ENCODE data around the gene FADS2. TPM values are rescaled to one million over a fixed set of nuclear protein-coding genes. Genes with fewer than 3 reads are reported as not detected.

Gene FADS2
- total RNA-seq, 1 donor from 2014 or later = 315 TPM

DNA sequence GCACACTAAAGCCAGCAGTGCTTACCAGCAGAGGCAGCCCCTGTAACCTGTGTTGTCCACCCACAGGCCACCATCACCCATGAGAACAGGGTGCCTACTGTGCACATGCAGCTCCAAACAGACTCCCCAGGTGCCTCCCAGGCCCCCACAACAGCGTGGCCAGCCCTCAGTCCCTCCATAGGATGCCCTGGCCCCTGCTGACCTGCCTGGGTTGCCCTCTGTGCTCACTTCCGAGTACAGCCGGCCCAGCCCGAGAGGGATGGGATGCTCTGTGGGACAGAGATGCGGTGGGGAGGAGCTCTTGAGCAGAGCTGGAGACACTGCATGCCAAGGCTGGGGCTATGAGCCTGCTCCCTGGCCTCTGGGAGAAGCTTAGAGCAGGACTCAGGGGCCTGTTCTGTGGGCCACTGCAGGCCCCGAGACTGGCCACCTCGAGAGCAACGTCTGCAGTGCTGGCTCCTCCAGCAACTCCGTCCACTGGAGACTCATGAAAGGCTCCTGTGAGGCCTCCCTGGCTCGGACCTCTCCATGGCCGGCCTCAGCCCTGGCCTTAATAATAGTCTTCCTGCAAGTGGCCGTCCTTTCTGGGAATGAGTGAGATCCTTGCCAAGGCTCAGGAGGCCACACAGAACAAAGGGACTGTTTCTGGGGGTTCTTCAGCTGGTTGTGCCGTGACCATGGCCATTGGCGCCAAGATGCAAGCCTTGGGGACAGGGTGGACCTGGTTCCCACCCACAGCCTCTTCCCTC lies 27.0 kb downstream of the FADS2 start:
- Mint-ChIP-seq H3K36me3 (ENCODE audit: low read depth) (peaks cover 32% of the 10 kb centered on the region), H3K4me1 (ENCODE audit: low read depth) (no peaks in the 10 kb centered on the region), H3K4me3 (ENCODE audit: unreplicated experiment) (no peak overlapping the region), H3K27ac (ENCODE audit: unreplicated experiment) (no peak overlapping the region), H3K27me3 (ENCODE audit: low read depth) (no peaks in the 10 kb centered on the region), H3K9me3 (ENCODE audit: low read depth) (no peaks in the 10 kb centered on the region)
- peak; percentile 89 for DNase-seq (ENCODE audit: low spot score)
- TF ChIP-seq, protein P1, sequence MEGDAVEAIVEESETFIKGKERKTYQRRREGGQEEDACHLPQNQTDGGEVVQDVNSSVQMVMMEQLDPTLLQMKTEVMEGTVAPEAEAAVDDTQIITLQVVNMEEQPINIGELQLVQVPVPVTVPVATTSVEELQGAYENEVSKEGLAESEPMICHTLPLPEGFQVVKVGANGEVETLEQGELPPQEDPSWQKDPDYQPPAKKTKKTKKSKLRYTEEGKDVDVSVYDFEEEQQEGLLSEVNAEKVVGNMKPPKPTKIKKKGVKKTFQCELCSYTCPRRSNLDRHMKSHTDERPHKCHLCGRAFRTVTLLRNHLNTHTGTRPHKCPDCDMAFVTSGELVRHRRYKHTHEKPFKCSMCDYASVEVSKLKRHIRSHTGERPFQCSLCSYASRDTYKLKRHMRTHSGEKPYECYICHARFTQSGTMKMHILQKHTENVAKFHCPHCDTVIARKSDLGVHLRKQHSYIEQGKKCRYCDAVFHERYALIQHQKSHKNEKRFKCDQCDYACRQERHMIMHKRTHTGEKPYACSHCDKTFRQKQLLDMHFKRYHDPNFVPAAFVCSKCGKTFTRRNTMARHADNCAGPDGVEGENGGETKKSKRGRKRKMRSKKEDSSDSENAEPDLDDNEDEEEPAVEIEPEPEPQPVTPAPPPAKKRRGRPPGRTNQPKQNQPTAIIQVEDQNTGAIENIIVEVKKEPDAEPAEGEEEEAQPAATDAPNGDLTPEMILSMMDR (IDR thresholded peaks at IDR 0.05) = no peak

DNA sequence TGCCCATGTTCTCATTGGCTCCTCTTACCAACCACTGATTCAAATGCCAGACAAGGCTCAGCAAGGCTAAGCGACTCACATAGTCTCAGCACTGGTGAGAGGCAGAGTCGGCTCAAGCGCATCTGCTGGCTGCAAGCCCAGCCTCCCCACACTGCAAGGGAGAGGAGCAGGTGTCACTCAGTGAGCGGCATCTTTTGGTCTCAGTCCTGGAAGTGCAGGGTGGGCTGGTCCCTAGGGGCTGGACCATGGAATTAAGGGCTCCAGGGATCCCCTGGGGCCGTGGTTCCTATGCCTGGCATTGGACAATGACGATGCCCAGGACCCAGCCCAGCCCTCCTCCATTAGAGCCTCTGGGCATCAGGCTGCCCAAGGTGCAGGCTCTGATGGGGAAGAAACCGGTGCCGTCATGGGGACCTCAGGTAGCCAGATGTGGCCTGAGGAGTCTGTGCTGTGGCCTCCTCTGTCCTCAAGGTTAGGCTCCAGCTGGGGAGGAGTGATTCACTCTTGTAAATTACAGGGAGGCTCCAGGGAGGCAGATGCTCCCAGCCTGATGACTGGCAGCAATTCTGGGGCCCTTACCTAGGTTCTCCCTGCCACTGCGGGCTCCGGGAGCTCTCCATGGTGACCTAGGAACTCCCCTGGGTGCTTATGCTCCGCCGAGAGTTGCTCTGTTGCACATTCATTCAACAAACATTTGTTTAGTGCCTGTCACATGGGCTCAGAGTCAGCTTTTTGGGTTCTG lies 28.0 kb downstream of the FADS2 start:
- Mint-ChIP-seq H3K4me3 (ENCODE audit: unreplicated experiment) (no peak overlapping the region), H3K27me3 (ENCODE audit: low read depth) (no peaks in the 10 kb centered on the region), H3K27ac (ENCODE audit: unreplicated experiment) (peak overlapping the region; percentile 36), H3K9me3 (ENCODE audit: low read depth) (no peaks in the 10 kb centered on the region), H3K4me1 (ENCODE audit: low read depth) (no peaks in the 10 kb centered on the region), H3K36me3 (ENCODE audit: low read depth) (peaks cover 30% of the 10 kb centered on the region)
- no peak for DNase-seq (ENCODE audit: low spot score)
- TF ChIP-seq, protein P1 (IDR thresholded peaks at IDR 0.05) = no peak

DNA sequence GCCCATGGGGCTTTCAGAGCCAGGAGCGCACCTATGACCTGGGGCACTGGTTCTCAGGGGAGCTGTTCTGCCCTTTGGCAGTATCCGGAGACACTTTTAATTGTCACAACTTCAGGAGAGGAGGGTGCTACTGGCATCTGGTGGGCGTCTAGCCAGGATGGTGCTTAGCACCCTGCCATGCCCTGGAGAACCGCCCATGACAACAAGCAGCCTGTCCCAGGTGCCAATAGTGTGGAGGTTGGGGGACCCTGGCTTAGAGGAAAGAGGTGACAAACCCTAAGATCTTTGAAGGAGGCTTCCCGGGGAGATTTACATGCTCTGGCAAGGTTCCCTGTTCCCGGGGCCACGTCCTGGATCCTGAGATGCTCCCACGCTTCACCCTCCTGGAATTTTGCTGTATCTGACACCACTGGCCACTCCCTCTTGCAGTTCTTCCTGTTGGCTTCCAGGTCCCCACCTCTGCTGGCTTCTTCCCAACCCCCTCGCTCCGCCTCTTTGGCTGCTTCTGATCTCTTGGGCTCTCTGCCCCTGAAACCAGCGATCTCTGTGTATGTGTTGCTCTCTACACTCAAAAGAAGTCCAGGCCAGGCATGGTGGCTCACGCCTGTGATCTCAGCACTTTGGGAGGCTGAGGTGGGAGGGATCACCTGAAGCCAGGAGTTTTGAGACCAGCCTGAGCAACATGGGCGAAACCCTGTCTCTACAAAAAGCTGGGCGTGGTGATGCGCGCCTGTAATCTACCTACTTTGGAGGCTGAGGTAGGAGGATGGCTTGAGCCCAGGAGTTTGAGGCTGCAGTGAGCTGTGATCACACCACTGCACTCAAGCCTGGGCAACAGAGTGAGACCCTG lies 32.2 kb downstream of the FADS2 start:
- H3K27me3 Mint-ChIP-seq (ENCODE audit: low read depth) = no peaks in the 10 kb centered on the region
- no peak overlapping the region for H3K4me3 Mint-ChIP-seq (ENCODE audit: unreplicated experiment)
- H3K36me3 Mint-ChIP-seq (ENCODE audit: low read depth) = peaks cover 30% of the 10 kb centered on the region
- H3K9me3 Mint-ChIP-seq (ENCODE audit: low read depth) = no peaks in the 10 kb centered on the region
- no peak for DNase-seq (ENCODE audit: low spot score)
- TF ChIP-seq, protein P1 (IDR thresholded peaks at IDR 0.05) = no peak
- no peaks in the 10 kb centered on the region for H3K4me1 Mint-ChIP-seq (ENCODE audit: low read depth)
- H3K27ac Mint-ChIP-seq (ENCODE audit: unreplicated experiment) = no peak overlapping the region

DNA sequence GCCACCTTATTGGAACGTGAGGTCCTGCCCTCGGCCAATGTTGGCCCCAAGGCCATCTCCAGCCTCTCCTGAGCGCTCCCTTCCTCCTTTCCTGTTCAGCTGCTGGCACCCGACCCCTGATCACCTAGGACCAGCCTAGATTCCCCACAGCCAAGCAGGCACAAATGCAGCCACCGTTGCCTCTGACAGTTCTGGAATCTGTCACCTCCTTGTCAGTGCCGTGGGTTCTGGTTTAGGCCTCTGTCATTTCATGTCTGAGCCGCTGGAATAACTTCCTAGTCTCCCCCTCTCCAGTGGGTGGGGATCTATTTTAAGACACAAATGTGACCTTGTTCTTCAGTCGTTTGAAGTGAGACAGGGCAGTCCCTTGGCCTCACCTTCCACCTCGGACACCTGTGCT lies 33.5 kb downstream of the FADS2 start:
- Mint-ChIP-seq H3K9me3 (ENCODE audit: low read depth) (no peaks in the 10 kb centered on the region), H3K4me3 (ENCODE audit: unreplicated experiment) (no peak overlapping the region), H3K4me1 (ENCODE audit: low read depth) (no peaks in the 10 kb centered on the region), H3K27me3 (ENCODE audit: low read depth) (no peaks in the 10 kb centered on the region), H3K36me3 (ENCODE audit: low read depth) (peaks cover 31% of the 10 kb centered on the region), H3K27ac (ENCODE audit: unreplicated experiment) (no peak overlapping the region)
- TF ChIP-seq, protein P1 (IDR thresholded peaks at IDR 0.05) = no peak
- DNase-seq (ENCODE audit: low spot score) = no peak

All from chondrocyte (in vitro differentiated cells).